ENCODE measurements around the gene ZC3H4. TPM values are rescaled to one million over a fixed set of nuclear protein-coding genes. Genes with fewer than 3 reads are reported as not detected.

The ZC3H4 gene
- total RNA-seq, 1 experiment from 2014 or later, result 42.7 TPM

DNA sequence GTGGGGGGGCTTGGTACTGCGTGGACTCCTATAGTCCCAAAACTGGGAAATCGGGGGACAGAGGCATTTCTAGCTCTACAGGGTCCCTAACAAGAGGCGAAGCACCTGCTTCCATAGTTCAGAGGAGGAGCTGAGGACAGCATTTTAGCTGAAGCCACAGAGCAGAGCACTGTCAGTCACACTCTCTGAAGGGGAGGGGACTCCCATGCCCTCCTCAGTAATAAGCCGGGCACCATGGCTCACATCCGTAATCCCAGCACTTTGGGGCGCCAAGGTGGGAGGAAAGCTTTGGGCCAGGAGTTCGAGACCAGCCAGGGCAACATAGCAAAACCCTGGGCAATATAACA lies 90.2 kb downstream of the ZC3H4 start:
- no TSS peak for BruUV-seq (replicated peaks)
- DNase-seq (ENCODE audit: low read depth, low spot score), result no peak
- in situ Hi-C loops (cut with HindIII; ENCODE audit: low pct_unique_long_range_greater_than_20kb, low sequenced_read_pairs), result no loop called here
- Histone ChIP-seq H3K4me1 (ENCODE audit: control insufficient read depth, insufficient read depth, low read length) (peaks cover 8% of the 10 kb centered on the region), H3K27ac (ENCODE audit: low read length) (no peak overlapping the region), H3K36me3 (ENCODE audit: control insufficient read depth, insufficient read depth, low read length) (no peaks in the 10 kb centered on the region), H3K4me3 (ENCODE audit: low read depth in 2 of 2, low read length in 2 of 2) (peak overlapping the region in 1 of 2 experiments; percentile 26; a peak in 1 of 4 replicates), H3K9me3 (ENCODE audit: control insufficient read depth, insufficient read depth, low read depth, low read length) (no peaks in the 10 kb centered on the region), H3K27me3 (ENCODE audit: control insufficient read depth, insufficient read depth, low read length) (no peaks in the 10 kb centered on the region)
- CTCF ChIA-PET, result no interaction called here
- intact Hi-C loops (cut with micrococcal nuclease; ENCODE audit: unreplicated experiment), result no loop called here
- 0 out of 2 replicates have a peak, but pooled peaks have one; percentile 22 for ATAC-seq
- POLR2A ChIA-PET, result interaction anchor here (0.6 kb wide), 1 partner anchor 10 kb away, joined by 3 read pairs; no protein-coding TSS in a partner anchor
- TF ChIP-seq SIN3A (IDR thresholded peaks at IDR 0.05; ENCODE audit: borderline replicate concordance, insufficient read depth, low read depth, low read length) (no peak), POLR2AphosphoS5 (IDR thresholded peaks at IDR 0.05; ENCODE audit: low read depth, low read length) (no peak), TCF7L2 (IDR thresholded peaks at IDR 0.05; ENCODE audit: low read depth, low read length) (no peak)
- TF ChIP-seq, protein P1, sequence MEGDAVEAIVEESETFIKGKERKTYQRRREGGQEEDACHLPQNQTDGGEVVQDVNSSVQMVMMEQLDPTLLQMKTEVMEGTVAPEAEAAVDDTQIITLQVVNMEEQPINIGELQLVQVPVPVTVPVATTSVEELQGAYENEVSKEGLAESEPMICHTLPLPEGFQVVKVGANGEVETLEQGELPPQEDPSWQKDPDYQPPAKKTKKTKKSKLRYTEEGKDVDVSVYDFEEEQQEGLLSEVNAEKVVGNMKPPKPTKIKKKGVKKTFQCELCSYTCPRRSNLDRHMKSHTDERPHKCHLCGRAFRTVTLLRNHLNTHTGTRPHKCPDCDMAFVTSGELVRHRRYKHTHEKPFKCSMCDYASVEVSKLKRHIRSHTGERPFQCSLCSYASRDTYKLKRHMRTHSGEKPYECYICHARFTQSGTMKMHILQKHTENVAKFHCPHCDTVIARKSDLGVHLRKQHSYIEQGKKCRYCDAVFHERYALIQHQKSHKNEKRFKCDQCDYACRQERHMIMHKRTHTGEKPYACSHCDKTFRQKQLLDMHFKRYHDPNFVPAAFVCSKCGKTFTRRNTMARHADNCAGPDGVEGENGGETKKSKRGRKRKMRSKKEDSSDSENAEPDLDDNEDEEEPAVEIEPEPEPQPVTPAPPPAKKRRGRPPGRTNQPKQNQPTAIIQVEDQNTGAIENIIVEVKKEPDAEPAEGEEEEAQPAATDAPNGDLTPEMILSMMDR (IDR thresholded peaks at IDR 0.05), result no peak
- TF ChIP-seq, protein P2, sequence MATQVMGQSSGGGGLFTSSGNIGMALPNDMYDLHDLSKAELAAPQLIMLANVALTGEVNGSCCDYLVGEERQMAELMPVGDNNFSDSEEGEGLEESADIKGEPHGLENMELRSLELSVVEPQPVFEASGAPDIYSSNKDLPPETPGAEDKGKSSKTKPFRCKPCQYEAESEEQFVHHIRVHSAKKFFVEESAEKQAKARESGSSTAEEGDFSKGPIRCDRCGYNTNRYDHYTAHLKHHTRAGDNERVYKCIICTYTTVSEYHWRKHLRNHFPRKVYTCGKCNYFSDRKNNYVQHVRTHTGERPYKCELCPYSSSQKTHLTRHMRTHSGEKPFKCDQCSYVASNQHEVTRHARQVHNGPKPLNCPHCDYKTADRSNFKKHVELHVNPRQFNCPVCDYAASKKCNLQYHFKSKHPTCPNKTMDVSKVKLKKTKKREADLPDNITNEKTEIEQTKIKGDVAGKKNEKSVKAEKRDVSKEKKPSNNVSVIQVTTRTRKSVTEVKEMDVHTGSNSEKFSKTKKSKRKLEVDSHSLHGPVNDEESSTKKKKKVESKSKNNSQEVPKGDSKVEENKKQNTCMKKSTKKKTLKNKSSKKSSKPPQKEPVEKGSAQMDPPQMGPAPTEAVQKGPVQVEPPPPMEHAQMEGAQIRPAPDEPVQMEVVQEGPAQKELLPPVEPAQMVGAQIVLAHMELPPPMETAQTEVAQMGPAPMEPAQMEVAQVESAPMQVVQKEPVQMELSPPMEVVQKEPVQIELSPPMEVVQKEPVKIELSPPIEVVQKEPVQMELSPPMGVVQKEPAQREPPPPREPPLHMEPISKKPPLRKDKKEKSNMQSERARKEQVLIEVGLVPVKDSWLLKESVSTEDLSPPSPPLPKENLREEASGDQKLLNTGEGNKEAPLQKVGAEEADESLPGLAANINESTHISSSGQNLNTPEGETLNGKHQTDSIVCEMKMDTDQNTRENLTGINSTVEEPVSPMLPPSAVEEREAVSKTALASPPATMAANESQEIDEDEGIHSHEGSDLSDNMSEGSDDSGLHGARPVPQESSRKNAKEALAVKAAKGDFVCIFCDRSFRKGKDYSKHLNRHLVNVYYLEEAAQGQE (IDR thresholded peaks at IDR 0.05; ENCODE audit: insufficient read depth in 1 of 2, low read depth in 2 of 2, low read length in 1 of 2), result no peak

DNA sequence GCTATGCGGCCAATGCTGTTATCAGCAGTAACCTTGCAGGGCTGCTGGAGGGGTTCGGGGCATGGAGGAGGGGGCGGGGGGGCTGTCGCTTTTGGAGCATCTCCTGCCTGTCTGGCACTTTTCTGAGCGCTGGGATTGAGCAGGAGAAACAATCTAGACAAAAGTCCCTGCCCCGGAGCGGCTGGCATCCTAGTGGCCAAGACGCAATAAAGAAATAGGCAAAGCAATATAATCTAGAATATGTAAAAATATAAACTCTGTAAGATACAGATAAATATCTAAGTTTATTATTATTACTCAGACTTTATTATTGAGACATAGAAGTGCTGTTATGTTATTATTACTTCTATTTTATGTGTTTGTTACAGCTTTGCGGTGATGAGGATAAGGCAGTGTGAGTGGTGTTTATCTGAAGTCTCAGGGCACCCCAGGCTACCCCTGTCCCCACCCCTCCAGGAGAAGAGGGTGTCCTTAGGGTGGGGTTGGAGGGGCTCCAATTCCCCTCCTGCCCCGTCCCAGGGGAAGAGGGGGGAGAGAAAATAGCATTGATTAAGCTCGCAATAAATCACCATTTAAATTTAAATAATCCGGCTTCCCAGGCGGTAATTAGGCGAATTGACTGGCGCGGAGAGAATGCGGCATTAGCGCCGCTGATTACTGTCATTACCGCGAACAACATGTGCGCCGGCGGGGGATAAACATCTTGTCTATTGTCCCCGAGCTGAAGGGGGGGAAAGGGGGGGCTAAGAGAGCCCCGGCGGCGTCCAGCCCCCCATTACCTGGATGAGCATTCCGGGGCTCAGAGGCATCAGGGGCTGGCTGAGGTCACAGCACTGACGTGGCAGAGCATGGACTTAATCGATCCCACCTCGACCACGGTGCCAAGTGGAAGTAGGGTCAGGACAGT lies 90.8 kb downstream of the ZC3H4 start:
- H3K4me1 ChIP-seq (ENCODE audit: control insufficient read depth, insufficient read depth, low read length), result peaks cover 8% of the 10 kb centered on the region
- intact Hi-C loops (cut with micrococcal nuclease; ENCODE audit: unreplicated experiment), result no loop called here
- no peak overlapping the region for H3K27ac ChIP-seq (ENCODE audit: low read length)
- TF ChIP-seq, protein P1 (IDR thresholded peaks at IDR 0.05), result no peak
- TF ChIP-seq TCF7L2 (IDR thresholded peaks at IDR 0.05; ENCODE audit: low read depth, low read length), result no peak
- no peak for TF ChIP-seq SIN3A (IDR thresholded peaks at IDR 0.05; ENCODE audit: borderline replicate concordance, insufficient read depth, low read depth, low read length)
- TF ChIP-seq, protein P2 (IDR thresholded peaks at IDR 0.05; ENCODE audit: insufficient read depth in 1 of 2, low read depth in 2 of 2, low read length in 1 of 2), result no peak
- no peak for TF ChIP-seq POLR2AphosphoS5 (IDR thresholded peaks at IDR 0.05; ENCODE audit: low read depth, low read length)
- H3K27me3 ChIP-seq (ENCODE audit: control insufficient read depth, insufficient read depth, low read length), result no peaks in the 10 kb centered on the region
- H3K36me3 ChIP-seq (ENCODE audit: control insufficient read depth, insufficient read depth, low read length), result no peaks in the 10 kb centered on the region
- no TSS peak for BruUV-seq (replicated peaks)
- CTCF ChIA-PET, result interaction anchor here (0.5 kb wide), 1 partner anchor 475 kb away, joined by 7 read pairs; no protein-coding TSS in a partner anchor
- DNase-seq (ENCODE audit: low read depth, low spot score), result no peak
- H3K9me3 ChIP-seq (ENCODE audit: control insufficient read depth, insufficient read depth, low read depth, low read length), result no peaks in the 10 kb centered on the region
- H3K4me3 ChIP-seq (ENCODE audit: low read depth in 2 of 2, low read length in 2 of 2), result peak overlapping the region in 1 of 2 experiments; percentile 26; a peak in 1 of 4 replicates
- no peak for ATAC-seq
- POLR2A ChIA-PET, result interaction anchor here (0.5 to 0.6 kb wide), 2 partner anchors 9 to 11 kb away, joined by 3 to 12 read pairs; no protein-coding TSS in a partner anchor
- in situ Hi-C loops (cut with HindIII; ENCODE audit: low pct_unique_long_range_greater_than_20kb, low sequenced_read_pairs), result no loop called here
